ENCODE results near the gene STOX2. TPM values are rescaled to one million over a fixed set of nuclear protein-coding genes. Genes with fewer than 3 reads are reported as not detected.

STOX2 gene
- total RNA-seq, 1 experiment from 2014 or later = not detected

GRCh38 chr4:183986971-183987946 is 82.2 kb downstream of the STOX2 start:
- DNase-seq (ENCODE audit: low spot score) = peak; percentile 59

GRCh38 chr4:183987987-183988392 is 82.9 kb downstream of the STOX2 start:
- DNase-seq (ENCODE audit: low spot score) = peak; percentile 61

DNA sequence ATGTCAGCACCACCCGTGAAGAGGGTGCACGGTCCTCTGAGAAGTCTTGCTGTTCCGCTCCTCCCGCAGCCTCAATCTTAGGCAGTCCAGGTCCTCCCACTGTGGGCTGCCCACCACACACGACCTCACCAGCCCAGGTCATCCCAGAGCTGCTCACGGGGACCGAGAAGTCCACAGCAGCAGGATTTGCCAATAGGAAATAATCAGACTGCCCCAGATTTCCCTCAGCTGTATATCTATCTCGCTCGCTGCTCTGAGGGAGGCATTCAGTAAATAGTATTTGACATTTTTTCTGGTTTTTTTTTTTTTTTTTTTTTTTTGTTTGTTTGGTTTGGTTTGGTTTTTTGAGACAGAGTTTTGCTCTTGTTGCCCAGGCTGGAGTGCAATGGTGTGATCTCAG is 83.8 kb downstream of the STOX2 start:
- no peak for DNase-seq (ENCODE audit: low spot score)

- no peak for DNase-seq (ENCODE audit: low spot score)
These were observed 84.4 kb downstream of the STOX2 start for GRCh38 chr4:183989461-183989860.

GRCh38 chr4:183989931-183990330 is 84.8 kb downstream of the STOX2 start:
- DNase-seq (ENCODE audit: low spot score) = no peak

GRCh38 chr4:183993676-183994075 is 88.6 kb downstream of the STOX2 start:
- DNase-seq (ENCODE audit: low spot score) = no peak

DNA sequence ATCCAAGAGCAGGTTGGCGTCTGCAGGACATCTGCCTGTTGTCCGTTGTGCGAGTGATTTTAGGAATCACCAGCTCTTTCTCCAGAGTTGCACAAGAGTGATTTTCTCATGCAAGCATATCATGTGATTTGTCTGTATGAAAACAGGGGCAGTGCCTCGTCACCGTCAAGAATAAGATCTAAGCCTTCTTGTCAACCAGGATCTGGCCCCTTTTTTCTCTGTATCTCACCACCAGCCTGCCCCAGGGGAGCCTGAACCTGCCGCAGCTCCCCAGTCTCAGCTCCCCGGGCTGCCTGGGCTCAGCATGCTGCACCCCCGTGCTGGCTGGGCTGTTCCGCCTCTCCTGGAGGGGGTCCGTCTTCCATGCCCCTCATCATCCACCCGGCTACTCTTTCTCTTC is 90.5 kb downstream of the STOX2 start:
- DNase-seq (ENCODE audit: low spot score) = no peak

GRCh38 chr4:183996868-183997267 is 91.8 kb downstream of the STOX2 start:
- no peak for DNase-seq (ENCODE audit: low spot score)

GRCh38 chr4:183999435-183999834 is 94.3 kb downstream of the STOX2 start:
- no peak for DNase-seq (ENCODE audit: low spot score)

GRCh38 chr4:184000457-184001396 is 95.6 kb downstream of the STOX2 start:
- DNase-seq (ENCODE audit: low spot score) = no peak

DNA sequence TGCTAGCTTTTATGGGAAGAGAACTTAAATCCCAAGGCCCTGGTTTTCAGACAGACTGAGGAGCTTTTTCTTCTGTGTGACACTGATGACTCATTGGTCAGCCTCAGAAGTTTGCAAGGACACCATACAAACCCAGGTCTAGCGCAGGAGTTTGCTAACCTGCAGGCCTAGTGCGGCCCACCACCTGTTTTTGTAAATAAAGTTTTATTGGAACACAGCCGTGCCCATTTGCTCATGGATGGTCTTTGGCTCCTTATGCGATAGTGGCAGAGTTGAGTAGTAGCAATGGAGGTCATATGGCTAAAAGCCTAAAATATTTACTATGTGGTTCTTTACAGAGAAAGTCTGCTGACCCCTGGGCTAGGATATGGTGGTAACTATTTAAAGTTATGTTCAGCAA is 98.3 kb downstream of the STOX2 start:
- DNase-seq (ENCODE audit: low spot score) = no peak

DNA sequence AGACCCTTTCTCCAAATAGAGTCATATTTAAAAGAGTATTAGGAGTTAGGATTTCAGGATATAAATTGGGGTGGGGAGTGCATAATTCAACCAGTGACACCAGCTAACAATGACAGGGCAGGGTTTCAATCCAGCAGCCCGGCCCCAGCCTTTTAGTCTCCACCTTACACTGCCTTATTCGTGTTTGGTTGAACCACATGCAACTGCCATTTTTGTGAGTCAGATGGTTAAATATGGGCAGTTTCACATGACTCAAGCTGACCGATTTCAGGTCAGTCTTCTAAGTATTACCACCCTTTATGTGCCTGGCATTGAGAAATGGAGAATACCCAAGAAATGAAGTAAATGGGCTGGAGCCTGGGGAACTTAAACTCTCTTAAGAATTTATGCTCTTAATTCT is 102.8 kb downstream of the STOX2 start:
- DNase-seq (ENCODE audit: low spot score) = no peak

- no peak for DNase-seq (ENCODE audit: low spot score)
These were observed 105.6 kb downstream of the STOX2 start for GRCh38 chr4:184010696-184011095.

DNA sequence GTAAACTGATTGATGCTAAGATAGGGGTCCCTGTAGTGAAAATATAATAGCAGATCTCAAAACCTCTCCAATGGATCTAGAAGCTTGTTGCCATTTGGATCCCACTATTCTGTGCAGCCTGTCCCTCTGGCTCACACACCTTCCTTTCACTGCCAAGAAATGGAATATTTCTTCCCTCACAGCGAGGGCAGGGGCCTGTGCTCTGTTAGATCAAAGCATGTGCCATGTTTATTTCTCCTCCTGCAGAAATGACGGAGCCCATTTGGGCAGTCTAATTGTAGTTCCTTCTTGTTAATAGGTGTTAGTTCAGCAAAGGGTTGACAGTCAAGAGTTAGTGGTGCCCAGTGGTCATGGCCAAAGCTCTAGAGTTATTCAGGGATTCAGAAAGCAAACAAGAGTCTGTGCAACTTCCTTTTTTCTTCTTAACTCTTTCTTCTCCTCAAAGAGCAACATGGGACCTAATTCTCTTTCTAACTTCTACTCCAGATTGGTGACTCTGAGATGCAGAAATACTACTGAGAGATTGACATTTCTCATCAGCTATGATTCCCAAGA is 106.8 kb downstream of the STOX2 start:
- DNase-seq (ENCODE audit: low spot score) = no peak

- DNase-seq (ENCODE audit: low spot score) = no peak
These were observed 107.8 kb downstream of the STOX2 start for GRCh38 chr4:184012937-184013336.

DNA sequence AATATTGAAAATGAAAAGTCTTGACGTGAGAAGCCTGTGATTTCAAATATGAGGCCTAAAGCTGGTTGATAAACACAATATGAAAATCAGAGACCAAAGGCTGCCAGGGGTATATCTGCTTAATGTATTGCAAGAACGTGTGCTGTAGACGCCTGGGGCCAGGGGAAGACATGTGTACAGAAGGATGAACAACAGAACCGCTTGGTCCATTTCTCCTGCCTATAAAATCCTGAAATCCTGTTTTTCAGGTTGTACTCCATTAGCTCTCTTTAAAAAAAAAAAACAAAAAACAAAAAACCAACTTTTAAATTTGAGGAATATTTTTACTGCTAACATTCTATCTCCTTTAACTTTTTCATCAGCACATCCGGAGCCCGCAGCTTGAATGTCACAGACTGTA is 109.2 kb downstream of the STOX2 start:
- DNase-seq (ENCODE audit: low spot score) = no peak

DNA sequence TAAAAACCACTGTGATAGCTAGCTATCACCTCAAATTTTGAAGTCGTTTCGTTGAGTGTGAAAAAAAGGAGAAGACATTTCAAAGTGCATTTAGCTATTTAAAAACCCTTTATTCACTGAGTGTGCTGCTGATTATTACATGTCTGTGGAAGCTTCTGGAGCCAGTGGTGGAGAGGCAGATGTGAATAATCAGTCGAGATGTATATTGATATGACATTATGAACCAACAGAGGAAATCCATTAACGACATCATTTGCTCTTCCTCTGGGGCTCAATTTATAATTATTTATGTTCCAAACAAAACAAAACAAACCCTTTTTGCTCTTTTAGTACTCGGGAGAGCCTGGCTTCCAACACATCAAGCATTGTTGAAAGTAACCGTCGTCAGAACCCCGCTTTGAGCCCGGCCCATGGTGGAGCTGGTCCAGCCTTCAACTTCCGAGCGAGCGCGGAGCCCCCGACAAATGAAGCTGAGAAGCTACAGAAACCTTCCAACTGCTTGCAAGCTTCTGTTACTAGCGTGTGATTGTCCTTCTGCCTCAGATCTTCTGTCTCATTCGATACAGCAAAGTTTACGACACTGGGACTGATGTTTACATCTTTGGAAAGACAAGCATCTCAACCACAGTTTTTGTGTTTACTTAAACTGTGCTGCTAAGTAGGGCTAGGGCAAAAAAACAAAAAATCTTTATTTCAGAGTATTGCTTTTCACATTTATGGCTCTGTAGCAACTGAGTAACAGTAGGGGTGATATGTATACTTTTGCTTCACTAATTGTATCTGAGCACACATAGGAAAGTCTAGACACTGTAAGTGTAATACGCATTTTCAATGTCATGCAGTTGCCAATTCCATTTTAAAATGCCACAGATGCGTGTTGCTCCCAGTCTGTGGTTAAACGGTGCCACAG is 111.9 kb downstream of the STOX2 start:
- no peak for DNase-seq (ENCODE audit: low spot score)

DNA sequence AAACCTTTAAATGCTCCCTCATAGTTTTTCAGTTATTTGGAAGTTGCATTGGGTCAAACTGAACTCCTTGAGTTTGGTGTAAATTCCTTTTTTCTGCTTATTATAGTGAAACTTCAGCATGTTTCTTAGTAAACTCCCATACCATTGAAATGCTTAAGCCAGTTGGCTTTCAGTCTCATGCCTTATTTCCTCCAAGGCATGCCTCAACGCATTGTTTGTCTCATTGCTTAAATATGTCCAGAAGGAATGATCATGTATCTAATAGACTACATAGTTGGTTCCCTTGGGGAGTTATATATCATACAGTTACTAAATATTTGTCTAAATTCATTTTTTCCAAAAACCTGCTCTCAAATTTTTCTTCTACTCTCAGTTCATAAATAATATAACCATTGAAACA is 114.0 kb downstream of the STOX2 start:
- DNase-seq (ENCODE audit: low spot score) = no peak

DNA sequence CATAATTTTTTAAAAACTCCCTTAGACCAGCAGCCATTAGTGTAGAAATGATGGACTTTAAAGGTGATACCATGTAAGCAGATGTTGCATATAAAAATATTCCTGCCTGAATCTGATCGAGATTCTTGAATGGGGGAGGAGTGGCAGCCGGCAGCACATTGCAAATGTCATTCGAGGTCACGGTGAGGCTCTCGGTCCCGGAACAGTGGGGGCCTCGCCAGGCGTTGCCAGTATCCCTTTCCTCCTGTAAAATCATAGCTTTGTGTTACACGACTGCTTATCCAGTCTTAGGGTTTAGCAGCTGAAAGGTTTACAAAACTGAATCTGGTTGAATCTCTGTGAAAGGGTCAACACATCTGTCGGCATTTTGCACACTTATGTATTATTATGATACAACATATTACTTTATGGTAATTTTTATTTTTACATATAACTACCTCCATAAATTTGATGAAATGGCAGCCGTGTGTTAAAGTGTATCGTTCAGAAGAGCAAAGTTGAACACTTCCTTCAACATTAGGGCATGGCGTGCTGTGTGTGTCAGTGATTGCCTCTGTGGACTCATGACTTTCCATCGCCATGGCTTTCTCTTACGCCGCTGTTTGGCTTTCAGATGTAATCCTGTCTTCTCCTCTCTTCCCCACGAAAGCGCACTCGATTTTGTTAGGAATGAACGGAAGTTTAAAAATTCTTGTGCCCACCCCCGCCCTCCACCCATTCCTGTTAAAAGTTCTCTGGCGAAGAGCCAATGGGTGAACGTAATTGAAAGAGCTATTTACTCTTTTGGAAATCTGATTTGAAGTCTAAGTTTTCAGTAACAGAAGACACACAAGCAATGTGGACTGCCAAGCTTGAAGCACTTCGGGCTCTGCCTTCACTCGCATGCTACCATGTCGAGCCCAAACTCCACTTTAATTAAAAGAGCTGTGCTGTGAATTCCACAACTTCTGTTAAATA is 114.8 kb downstream of the STOX2 start:
- no peak for DNase-seq (ENCODE audit: low spot score)

- no peak for DNase-seq (ENCODE audit: low spot score)
These were observed 116.3 kb downstream of the STOX2 start for GRCh38 chr4:184021389-184021788.

Measured in HT-29 (cell line).